ENCODE measurements around the gene RETN. TPM values are rescaled to one million over a fixed set of nuclear protein-coding genes. Genes with fewer than 3 reads are reported as not detected.
A peak's percentile ranks its signal among the peaks of the same experiment; 100 is the strongest.
"Not testable (repeated sequence)": the region's sequence is repeated elsewhere in the genome, so short reads cannot be mapped to it uniquely, and the experiment has no call there.

The RETN gene
- polyA plus RNA-seq, 1 donor = 3.0 TPM

- no peak for DNase-seq (ENCODE audit: low read depth)
These were observed 31.2 kb upstream of the RETN start for GRCh38 chr19:7637374-7638256.

GRCh38 chr19:7638802-7639465 is 29.9 kb upstream of the RETN start:
- DNase-seq (ENCODE audit: low read depth) = no peak

- DNase-seq (ENCODE audit: low read depth) = no peak
These were observed 28.9 kb upstream of the RETN start for GRCh38 chr19:7639863-7640348.

GRCh38 chr19:7640803-7641202 is 28.0 kb upstream of the RETN start:
- no peak for DNase-seq (ENCODE audit: low read depth)

GRCh38 chr19:7641290-7642276 is 27.3 kb upstream of the RETN start:
- no peak for DNase-seq (ENCODE audit: low read depth)

GRCh38 chr19:7642295-7643030 is 26.4 kb upstream of the RETN start:
- DNase-seq (ENCODE audit: low read depth) = no peak

- no peak for DNase-seq (ENCODE audit: low read depth)
These were observed 25.8 kb upstream of the RETN start for GRCh38 chr19:7643031-7643415.

GRCh38 chr19:7643629-7644549 is 25.0 kb upstream of the RETN start:
- DNase-seq (ENCODE audit: low read depth) = not testable (repeated sequence)

- no peak for DNase-seq (ENCODE audit: low read depth)
These were observed 24.3 kb upstream of the RETN start for GRCh38 chr19:7644550-7644877.

- DNase-seq (ENCODE audit: low read depth) = no peak
These were observed 23.7 kb upstream of the RETN start for GRCh38 chr19:7645163-7645562.

GRCh38 chr19:7645656-7646425 is 23.0 kb upstream of the RETN start:
- DNase-seq (ENCODE audit: low read depth) = no peak

GRCh38 chr19:7646426-7646700 is 22.5 kb upstream of the RETN start:
- no peak for DNase-seq (ENCODE audit: low read depth)

GRCh38 chr19:7647156-7647555 is 21.7 kb upstream of the RETN start:
- no peak for DNase-seq (ENCODE audit: low read depth)

GRCh38 chr19:7648265-7649014 is 20.4 kb upstream of the RETN start:
- DNase-seq (ENCODE audit: low read depth) = no peak

- DNase-seq (ENCODE audit: low read depth) = no peak
These were observed 18.7 kb upstream of the RETN start for GRCh38 chr19:7650148-7650547.

- peak; percentile 52 for DNase-seq (ENCODE audit: low read depth)
These were observed 16.7 kb upstream of the RETN start for GRCh38 chr19:7652061-7652641.

GRCh38 chr19:7654401-7654800 is 14.4 kb upstream of the RETN start:
- no peak for DNase-seq (ENCODE audit: low read depth)

GRCh38 chr19:7655581-7655980 is 13.3 kb upstream of the RETN start:
- no peak for DNase-seq (ENCODE audit: low read depth)
